ENCODE results near the gene DHDH. TPM values are rescaled to one million over a fixed set of nuclear protein-coding genes. Genes with fewer than 3 reads are reported as not detected.

DHDH gene
- total RNA-seq, 2 donors from 2014 or later, result 0.44 to 2.3 TPM

DNA sequence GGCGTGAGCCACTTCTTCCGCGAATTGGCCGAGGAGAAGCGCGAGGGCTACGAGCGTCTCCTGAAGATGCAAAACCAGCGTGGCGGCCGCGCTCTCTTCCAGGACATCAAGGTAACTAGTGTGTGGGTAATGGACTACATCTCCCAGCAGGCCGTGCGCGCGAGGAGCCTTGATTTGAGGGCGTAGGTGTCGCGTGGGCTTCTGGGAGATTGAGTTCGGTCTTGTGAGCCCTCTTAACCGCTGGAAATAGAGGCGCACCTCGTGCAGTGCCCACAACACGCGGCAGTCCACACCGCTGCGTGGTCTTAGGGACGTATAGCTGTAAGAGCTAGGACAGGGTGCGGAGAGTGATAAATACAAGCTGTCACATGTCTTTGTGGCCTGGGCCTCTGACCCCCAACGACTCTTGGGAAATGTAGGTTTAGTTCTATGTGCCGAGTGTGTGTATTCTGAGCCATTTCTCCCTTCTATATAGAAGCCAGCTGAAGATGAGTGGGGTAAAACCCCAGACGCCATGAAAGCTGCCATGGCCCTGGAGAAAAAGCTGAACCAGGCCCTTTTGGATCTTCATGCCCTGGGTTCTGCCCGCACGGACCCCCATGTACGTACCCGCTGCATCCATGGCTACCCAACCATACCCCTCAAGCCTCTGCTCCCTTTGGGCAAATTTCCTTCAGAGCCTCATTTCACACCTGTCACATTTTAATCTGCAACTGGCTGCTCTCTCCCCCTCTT lies 32.5 kb downstream of the DHDH start:
- Mint-ChIP-seq H3K36me3 (ENCODE audit: low read depth) (peaks cover 56% of the 10 kb centered on the region), H3K4me3 (peak overlapping the region; percentile 100), H3K4me1 (peaks cover 20% of the 10 kb centered on the region), H3K27me3 (ENCODE audit: insufficient read depth) (peaks cover 2% of the 10 kb centered on the region), H3K27ac (peak overlapping the region; percentile 98), H3K9me3 (no peaks in the 10 kb centered on the region)
- TF ChIP-seq, protein P1, sequence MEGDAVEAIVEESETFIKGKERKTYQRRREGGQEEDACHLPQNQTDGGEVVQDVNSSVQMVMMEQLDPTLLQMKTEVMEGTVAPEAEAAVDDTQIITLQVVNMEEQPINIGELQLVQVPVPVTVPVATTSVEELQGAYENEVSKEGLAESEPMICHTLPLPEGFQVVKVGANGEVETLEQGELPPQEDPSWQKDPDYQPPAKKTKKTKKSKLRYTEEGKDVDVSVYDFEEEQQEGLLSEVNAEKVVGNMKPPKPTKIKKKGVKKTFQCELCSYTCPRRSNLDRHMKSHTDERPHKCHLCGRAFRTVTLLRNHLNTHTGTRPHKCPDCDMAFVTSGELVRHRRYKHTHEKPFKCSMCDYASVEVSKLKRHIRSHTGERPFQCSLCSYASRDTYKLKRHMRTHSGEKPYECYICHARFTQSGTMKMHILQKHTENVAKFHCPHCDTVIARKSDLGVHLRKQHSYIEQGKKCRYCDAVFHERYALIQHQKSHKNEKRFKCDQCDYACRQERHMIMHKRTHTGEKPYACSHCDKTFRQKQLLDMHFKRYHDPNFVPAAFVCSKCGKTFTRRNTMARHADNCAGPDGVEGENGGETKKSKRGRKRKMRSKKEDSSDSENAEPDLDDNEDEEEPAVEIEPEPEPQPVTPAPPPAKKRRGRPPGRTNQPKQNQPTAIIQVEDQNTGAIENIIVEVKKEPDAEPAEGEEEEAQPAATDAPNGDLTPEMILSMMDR (conservative IDR thresholded peaks at IDR 0.05), result no peak
- Histone ChIP-seq H3K27ac (ENCODE audit: low read depth, low read length) (peak overlapping the region; percentile 91), H3K36me3 (ENCODE audit: control insufficient read depth, insufficient read depth, low read length) (peaks cover 52% of the 10 kb centered on the region), H3K27me3 (ENCODE audit: control insufficient read depth, insufficient read depth, low read length, poor library complexity, severe bottlenecking) (no peaks in the 10 kb centered on the region), H3K9ac (ENCODE audit: extremely low read depth, low read length, poor library complexity, severe bottlenecking) (peak overlapping the region; percentile 93), H3K4me3 (ENCODE audit: low read length) (peak overlapping the region; percentile 84), H3K9me3 (ENCODE audit: control insufficient read depth, low read length) (no peaks in the 10 kb centered on the region), H3K4me1 (ENCODE audit: control insufficient read depth, insufficient read depth, low read length) (peaks cover 14% of the 10 kb centered on the region)
- DNase-seq, result peak; percentile 93
- WGBS, 2 experiments (ENCODE audit: insufficient coverage in 1 of 2, insufficient read length in 1 of 2), result 15 to 60% methylated on average over 7 to 36 of the region's 36 CpGs

DNA sequence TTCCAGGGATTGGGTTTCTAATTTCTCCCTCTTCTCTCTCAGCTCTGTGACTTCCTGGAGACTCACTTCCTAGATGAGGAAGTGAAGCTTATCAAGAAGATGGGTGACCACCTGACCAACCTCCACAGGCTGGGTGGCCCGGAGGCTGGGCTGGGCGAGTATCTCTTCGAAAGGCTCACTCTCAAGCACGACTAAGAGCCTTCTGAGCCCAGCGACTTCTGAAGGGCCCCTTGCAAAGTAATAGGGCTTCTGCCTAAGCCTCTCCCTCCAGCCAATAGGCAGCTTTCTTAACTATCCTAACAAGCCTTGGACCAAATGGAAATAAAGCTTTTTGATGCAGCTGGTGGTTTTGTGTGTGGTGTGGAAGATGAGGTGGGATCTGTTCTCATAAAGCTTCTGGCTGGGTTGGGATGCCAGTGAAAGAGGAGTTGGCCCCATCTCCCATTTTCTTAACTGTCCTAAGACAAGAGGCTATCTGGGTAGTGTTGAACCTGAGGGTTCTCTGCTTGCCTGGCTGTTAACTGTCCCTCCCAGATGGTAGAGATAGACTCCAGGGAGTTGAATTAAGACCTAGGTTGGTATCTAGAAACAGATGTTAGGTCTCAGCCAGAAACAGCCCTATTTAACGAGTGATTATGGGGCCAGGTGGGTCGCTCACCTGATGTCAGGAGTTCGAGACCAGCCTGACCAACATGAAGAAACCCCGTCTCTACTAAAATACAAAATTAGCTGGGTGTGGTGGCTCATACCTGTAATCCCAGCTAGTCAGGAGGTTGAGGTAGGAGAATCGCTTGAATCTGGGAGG lies 33.2 kb downstream of the DHDH start:
- peak overlapping the region; percentile 98 for H3K27ac Mint-ChIP-seq
- Histone ChIP-seq H3K4me1 (ENCODE audit: control insufficient read depth, insufficient read depth, low read length) (peaks cover 14% of the 10 kb centered on the region), H3K9me3 (ENCODE audit: control insufficient read depth, low read length) (no peaks in the 10 kb centered on the region), H3K4me3 (ENCODE audit: low read length) (peak overlapping the region; percentile 84), H3K9ac (ENCODE audit: extremely low read depth, low read length, poor library complexity, severe bottlenecking) (peak overlapping the region; percentile 93), H3K27me3 (ENCODE audit: control insufficient read depth, insufficient read depth, low read length, poor library complexity, severe bottlenecking) (no peaks in the 10 kb centered on the region), H3K27ac (ENCODE audit: low read depth, low read length) (no peak overlapping the region), H3K36me3 (ENCODE audit: control insufficient read depth, insufficient read depth, low read length) (peaks cover 53% of the 10 kb centered on the region)
- TF ChIP-seq, protein P1 (conservative IDR thresholded peaks at IDR 0.05), result no peak
- peaks cover 54% of the 10 kb centered on the region for H3K36me3 Mint-ChIP-seq (ENCODE audit: low read depth)
- H3K9me3 Mint-ChIP-seq, result no peaks in the 10 kb centered on the region
- peak overlapping the region; percentile 100 for H3K4me3 Mint-ChIP-seq
- peaks cover 20% of the 10 kb centered on the region for H3K4me1 Mint-ChIP-seq
- 89 to 98% methylated on average over 5 to 10 of the region's 10 CpGs for WGBS, 2 experiments (ENCODE audit: insufficient coverage in 1 of 2, insufficient read length in 1 of 2)
- peaks cover 2% of the 10 kb centered on the region for H3K27me3 Mint-ChIP-seq (ENCODE audit: insufficient read depth)
- DNase-seq, result no peak

DNA sequence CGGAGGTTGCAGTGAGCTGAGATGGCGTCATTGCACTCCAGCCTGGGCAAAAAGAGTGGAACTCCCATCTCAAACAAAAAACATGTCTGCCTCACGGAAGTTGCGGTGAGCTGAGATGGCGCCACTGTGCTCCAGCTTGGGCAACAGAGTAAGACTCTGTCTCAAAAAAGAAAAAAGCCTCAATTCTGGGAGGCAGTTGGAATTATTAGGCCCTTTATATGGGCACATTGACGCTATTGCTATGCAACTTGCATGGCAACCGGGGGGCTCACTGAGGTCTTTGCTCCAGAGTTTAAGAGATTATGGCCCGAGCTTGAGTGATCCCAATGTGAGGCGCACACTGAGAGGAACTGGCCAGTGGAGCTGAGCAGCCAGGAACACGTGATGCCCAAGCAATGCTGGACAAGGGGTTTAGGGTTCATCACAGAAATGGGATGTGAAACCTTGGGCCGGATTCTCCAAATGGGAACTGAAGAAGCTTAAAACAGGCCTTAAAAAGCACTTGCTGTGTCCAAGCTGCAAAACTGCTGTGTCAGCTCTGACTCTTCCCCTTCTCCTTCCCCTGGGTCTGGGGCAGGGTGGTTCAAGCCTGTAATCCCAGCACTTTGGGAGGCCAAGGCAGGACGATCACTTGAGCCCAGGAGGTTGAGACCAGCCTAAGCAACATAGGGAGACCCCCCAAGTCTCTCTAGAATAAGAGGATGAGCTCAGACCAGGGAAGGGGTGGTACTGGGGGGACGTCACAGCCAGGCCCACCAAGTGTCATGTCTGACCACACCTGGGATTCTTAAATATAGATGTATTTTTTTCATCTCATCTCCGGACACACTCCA lies 34.1 kb downstream of the DHDH start:
- Histone ChIP-seq H3K27ac (ENCODE audit: low read depth, low read length) (no peak overlapping the region), H3K9ac (ENCODE audit: extremely low read depth, low read length, poor library complexity, severe bottlenecking) (no peak overlapping the region), H3K9me3 (ENCODE audit: control insufficient read depth, low read length) (no peaks in the 10 kb centered on the region), H3K27me3 (ENCODE audit: control insufficient read depth, insufficient read depth, low read length, poor library complexity, severe bottlenecking) (no peaks in the 10 kb centered on the region), H3K36me3 (ENCODE audit: control insufficient read depth, insufficient read depth, low read length) (peaks cover 53% of the 10 kb centered on the region), H3K4me3 (ENCODE audit: low read length) (no peak overlapping the region), H3K4me1 (ENCODE audit: control insufficient read depth, insufficient read depth, low read length) (peaks cover 14% of the 10 kb centered on the region)
- Mint-ChIP-seq H3K4me3 (peak overlapping the region; percentile 100), H3K27me3 (ENCODE audit: insufficient read depth) (peaks cover 2% of the 10 kb centered on the region), H3K9me3 (no peaks in the 10 kb centered on the region), H3K36me3 (ENCODE audit: low read depth) (peaks cover 52% of the 10 kb centered on the region), H3K4me1 (peaks cover 17% of the 10 kb centered on the region), H3K27ac (peak overlapping the region; percentile 77)
- WGBS, 2 experiments (ENCODE audit: insufficient coverage in 1 of 2, insufficient read length in 1 of 2), result 93 to 94% methylated on average over 8 to 13 of the region's 14 CpGs
- TF ChIP-seq, protein P1 (conservative IDR thresholded peaks at IDR 0.05), result no peak
- peak; percentile 66 for DNase-seq

Data from endodermal cell (in vitro differentiated cells).